Urothelium cell line (cell line): ENCODE data around the gene RAD51B.
A peak's percentile ranks its signal among the peaks of the same experiment; 100 is the strongest.
"Not testable (repeated sequence)": the region's sequence is repeated elsewhere in the genome, so short reads cannot be mapped to it uniquely, and the experiment has no call there.

Source experiments
- DNase-seq: peaks from one replicate; pipeline ENCODE4 v3.0.0; 2011; ENCODE audit warnings: low spot score, mixed read lengths
- FAIRE-seq: peaks from 2 replicates; lab custom pipeline; 2011; peaks lifted over from hg19 to GRCh38; lab: Jason Lieb, UNC

The RAD51B gene

DNA sequence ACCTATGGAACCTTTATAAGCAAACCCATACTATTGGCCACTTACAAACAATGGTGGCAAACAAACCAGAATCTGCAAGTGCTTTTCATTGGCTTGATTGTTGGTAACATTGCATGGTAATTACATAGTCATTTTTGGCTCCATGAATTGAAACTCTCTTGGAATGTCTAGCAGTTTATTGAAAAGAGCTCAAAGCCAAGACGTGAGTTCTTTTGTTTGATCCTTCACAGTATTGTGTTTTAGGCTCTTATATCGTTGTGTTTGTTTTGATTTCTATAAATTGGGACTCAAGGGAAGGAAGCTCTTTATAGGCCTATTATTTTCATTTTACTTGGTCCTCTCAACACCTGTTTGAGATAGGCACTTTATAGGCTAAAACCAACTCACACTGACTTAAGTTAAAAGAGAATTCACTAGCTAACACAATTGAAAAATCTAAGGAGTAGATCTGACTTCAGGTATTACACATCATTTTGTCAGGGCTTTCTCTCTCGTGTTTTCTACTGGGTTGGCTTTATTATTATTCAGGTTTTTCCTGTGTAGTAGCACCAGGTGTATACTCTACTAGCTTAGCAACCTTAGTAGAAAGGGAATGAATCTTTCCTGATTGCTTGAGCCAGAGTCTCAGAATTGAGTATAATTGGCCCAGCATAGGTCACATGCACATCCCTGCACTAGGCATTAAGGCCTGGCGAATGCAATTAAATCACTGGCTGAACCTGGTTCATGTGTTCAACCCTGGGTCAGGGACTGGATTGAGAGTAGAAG, 341.4 kb downstream of the RAD51B start:
- no peak for FAIRE-seq

GRCh38 chr14:68162887-68163286, 343.3 kb downstream of the RAD51B start:
- FAIRE-seq = no peak
- DNase-seq = no peak

More for the DNA sequence above, 341.4 kb downstream of the RAD51B start:
- DNase-seq = no peak

GRCh38 chr14:68164711-68165113, 345.1 kb downstream of the RAD51B start:
- FAIRE-seq (peak; percentile 85), DNase-seq (no peak)

DNA sequence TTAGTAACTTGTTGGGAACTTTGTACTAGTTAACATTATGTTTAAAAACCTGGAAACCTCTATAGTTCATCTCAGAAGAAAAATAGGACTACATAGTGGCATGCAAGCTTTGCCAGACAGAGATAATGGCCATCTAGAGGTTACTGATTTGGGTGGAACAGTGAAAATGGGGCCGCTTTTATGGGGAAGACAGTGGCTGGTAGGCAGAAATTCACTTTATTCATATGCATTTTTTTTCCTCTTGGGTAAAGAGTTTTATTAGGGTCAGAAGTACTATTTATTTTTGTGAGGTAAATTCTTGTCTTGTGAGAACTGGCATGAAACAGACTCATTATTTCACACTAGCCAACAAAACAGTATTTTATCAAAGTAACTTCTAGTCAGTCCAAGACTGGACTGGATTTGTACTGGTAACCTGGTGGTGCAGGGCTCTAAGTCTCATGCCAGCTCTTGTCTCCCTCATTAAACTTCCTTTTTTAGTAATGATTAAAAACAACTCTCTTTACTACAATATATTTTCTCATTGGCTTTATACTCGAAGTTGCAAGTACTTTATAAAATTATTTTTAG, 345.8 kb downstream of the RAD51B start:
- DNase-seq (no peak), FAIRE-seq (no peak)

DNA sequence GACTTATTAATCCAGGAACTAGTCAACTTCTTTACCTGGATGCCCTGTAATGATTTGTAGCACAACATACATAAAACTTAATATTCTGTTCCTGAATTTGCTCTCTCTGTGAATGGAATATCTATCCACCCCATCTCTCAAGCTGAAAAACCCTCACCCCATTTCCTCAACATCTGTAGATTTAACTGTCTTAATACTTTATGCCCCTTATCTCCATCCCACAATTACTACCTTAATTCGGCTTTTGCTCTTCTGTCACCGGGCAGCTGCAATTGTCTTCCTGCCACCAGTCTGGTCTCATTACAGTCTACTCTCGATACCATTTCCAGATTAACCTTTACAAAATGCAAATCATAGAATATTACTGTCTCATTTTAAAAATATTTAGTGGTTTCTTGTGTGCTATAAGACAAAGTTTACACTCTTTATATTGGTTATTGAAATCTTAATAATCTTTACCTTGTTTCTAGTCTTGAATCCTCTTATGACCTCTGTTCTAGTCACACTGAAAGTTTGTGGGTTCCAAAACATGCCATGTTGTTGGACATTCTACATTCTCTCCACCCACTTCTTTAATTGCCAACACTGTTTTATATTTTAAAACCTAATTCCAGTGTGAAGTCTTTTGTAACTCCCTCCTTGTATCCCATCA, 347.3 kb downstream of the RAD51B start:
- DNase-seq (no peak), FAIRE-seq (peak; percentile 68)

GRCh38 chr14:68167383-68168087, 348.0 kb downstream of the RAD51B start:
- DNase-seq = no peak

DNA sequence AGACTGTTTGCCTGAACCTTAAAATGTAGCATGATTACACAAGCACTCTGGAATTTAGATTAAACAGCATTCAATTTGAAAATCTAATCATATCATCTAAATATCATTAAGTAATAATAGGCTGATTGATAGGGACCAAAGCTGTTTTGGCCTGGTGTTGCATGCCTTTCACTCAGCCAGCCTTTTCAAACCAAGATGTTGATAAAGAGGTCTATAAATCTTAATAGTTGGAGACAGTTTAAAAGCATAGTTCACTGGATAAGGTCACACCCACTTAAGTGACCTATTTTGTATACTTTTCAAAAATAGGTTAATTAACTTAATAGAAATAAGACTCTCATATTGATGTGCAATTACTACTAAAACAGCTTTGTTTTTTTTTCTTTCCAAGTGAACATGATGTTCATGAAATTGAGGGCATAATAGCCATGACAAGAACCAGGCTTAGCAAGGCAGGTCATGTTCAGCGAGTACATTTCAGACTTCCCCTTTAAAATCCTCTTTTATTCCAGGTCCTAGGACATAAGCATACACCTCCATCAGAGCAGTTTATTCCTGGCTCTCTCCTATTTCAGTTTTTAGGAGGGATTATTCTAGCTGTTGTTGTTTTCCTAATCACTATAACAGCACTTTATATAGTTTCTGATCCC, 349.0 kb downstream of the RAD51B start:
- DNase-seq = no peak
- peak; percentile 69 for FAIRE-seq

More at GRCh38 chr14:68167383-68168087, 348.0 kb downstream of the RAD51B start:
- peak; percentile 62 for FAIRE-seq

GRCh38 chr14:68172216-68172615, 352.6 kb downstream of the RAD51B start:
- no peak for DNase-seq
- peak; percentile 40 for FAIRE-seq

GRCh38 chr14:68172627-68173026, 353.0 kb downstream of the RAD51B start:
- FAIRE-seq = no peak
- DNase-seq = no peak

DNA sequence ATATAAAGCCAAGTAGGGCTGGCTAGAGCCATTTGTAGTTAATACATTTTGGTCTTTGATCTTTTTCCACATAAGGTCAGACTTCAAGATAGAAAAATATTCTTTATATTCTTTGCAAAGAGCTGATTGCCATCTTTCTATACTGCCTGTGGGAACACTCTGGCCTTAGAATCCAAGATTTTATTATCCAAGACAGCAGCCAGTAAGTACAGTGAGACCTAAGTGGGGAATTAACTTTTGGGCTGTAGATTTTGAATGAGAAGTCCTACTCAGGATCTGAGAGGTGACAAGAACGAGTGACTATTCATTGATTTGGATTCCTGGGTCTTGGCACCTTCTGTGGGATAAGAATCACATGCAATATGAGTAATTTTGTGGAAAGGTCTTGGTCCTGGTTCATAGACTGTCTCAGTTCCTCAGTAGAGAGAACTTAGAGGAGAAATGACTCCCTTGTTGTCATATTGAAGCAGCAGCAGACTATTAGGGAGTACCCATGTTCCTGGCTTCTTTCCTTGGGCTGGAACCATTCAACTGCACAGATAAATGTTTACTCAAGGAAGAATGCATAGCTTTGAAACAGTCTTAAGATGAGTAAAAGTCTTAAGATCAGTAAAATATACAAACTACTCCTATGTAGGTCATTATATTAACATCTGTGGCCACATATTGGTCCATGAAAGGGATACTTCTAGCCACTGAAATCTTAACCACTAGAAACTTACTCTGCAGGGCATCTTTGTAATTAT, 353.8 kb downstream of the RAD51B start:
- no peak for FAIRE-seq
- no peak for DNase-seq

- no peak for DNase-seq
- peak; percentile 58 for FAIRE-seq
Measured at GRCh38 chr14:68174446-68174845, 354.9 kb downstream of the RAD51B start.

DNA sequence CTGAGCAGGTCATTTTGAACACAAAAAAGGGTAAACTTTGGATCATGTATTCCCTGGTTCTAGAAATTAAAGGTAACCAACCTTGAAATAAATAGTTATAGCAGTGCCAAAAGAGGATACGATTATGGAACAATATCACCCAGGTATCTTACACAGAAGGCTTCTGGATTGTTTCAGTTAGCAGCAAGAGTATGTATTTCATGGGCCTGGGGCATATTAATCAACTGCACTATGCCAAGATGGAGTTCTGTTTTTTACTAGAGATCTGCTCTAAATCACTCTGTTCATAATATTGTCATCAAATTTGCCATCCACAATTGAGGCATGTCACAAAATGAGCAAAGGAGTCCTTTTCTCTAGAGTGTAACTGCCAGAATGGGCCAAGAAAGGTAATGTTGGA, 357.1 kb downstream of the RAD51B start:
- peak; percentile 72 for FAIRE-seq
- DNase-seq = no peak

DNA sequence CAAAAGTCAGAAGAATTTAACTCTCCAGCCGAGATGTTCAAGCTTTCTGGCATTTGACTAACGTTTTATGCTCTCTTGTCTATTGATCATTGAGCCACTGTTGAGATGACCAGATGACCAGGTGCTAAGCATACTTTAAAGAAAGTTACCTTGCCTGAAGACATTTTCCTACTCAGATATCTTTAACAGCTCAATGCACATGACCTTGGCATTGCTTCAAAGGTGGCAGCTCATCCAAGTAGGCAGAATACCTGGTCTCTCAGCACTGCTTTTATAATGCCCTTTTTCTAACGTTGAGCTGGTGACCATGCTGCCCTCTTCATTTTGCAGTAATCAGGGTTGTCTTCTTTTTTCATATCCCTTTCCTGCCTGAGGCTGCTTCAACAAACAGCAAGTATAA, 358.1 kb downstream of the RAD51B start:
- DNase-seq = no peak

DNA sequence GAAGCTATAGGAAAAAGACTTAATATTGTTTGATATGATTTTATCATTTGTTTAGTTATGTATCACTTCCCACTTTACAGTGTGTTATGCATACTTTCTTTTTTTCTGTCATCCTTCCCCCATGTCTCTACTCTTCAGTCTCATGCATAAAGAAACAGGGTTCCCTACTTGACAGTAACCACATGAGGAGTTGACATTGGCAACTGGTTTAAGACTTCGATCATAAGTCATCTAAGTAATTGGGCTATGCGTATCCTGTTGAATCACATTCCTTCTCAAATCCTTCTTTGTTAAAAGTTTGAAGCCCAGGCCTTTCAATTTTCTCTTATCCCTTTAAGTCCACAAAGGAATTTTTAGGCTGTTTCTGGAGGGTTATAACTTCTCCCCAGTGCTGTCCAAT, 358.7 kb downstream of the RAD51B start:
- FAIRE-seq (no peak), DNase-seq (no peak)

More for the DNA sequence above, 358.1 kb downstream of the RAD51B start:
- no peak for FAIRE-seq

DNA sequence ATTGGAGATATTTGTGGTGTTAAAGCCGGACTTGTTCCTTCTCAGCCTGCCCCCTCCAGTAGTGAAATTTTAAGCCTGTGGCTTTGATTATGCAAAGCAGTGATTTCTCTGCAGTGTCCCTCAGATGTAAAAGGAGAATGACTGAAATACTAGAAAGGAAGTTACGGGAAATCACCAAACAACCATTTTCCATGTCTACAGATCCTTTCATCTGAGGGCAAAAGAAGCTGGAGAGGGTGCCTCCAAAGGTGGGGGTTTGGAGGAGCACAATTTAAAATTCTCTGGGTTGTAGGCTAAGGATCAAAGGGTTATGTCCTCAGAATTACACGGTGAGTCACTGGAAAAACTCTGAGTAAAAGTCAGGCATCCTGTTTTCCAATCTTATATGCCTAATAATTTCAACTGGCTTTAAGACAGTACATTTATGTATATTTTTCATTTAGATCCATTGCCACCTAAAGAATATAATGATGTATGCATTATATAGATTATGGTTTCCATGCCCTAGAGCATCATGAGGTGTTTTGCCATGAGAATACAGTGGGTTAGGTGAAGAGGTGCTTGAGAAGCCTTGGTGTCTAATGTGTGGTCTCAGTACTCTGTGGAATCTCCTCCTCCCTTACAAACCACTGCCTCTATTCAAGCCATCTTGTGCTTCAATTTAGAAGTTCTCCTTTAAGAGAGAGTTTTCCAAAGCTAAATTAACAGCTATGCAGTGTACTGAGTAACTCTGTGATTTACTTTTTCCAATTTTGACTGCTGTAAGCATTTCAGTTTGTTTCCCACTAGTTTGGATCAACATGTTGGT, 362.1 kb downstream of the RAD51B start:
- FAIRE-seq = no peak
- peak; percentile 69 for DNase-seq

- FAIRE-seq (no peak), DNase-seq (no peak)
Measured at GRCh38 chr14:68182492-68182891, 362.9 kb downstream of the RAD51B start.

GRCh38 chr14:68186500-68187276, 367.1 kb downstream of the RAD51B start:
- peak; percentile 81 for FAIRE-seq
- DNase-seq = not testable (repeated sequence)

- no peak for DNase-seq
- FAIRE-seq = peak; percentile 40
Measured at GRCh38 chr14:68188174-68188573, 368.6 kb downstream of the RAD51B start.
